GM12865 (cell line): Measurements from ENCODE around the gene DCAF5.
"Not testable (repeated sequence)": the region's sequence is repeated elsewhere in the genome, so short reads cannot be mapped to it uniquely, and the experiment has no call there.

Experiments
- DNase-seq: peaks from one replicate; pipeline ENCODE4 v3.0.0; 2010; ENCODE audit warnings: low read depth
- H3K4me3 ChIP-seq: 2 replicates; pipeline ENCODE4 v1.5.1; 2011; ENCODE audit warnings: mild to moderate bottlenecking, low read depth, low read length, control low read depth
- CTCF ChIP-seq: IDR thresholded peaks from 2 replicates; pipeline ENCODE4 v1.5.1; 2011; ENCODE audit warnings: low read length, control low read depth, low read depth, inconsistent platforms; ENCODE audit not compliant: insufficient read depth; ENCODE audit errors: missing control alignments

The DCAF5 gene

GRCh38 chr14:69081271-69081670 lies 71.6 kb downstream of the DCAF5 start:
- no peak for TF ChIP-seq CTCF
- DNase-seq = no peak
- no peak overlapping the region for H3K4me3 ChIP-seq

DNA sequence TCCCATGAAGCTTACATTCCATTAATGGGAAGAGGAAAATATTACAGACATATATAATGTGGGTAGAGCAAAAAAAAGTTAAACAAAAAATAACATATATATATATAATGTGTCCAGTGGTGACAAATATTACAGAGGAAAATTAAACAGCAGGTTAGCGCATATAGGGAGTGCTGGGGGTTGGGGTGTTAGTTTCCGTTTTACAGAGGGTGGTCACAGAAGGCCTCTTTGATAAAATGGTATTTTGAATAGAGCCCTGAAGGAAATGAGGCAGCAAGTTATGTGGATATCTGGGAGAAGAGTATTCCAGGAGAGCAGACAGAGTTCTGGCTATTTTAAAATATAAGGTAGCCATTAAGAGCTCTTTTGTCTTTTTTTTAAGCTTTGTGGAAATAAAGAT lies 73.2 kb downstream of the DCAF5 start:
- H3K4me3 ChIP-seq = no peak overlapping the region
- no peak for DNase-seq
- TF ChIP-seq CTCF = no peak

- DNase-seq = no peak
- no peak overlapping the region for H3K4me3 ChIP-seq
- TF ChIP-seq CTCF = no peak
Observed at GRCh38 chr14:69079188-69079742, 73.7 kb downstream of the DCAF5 start.

DNA sequence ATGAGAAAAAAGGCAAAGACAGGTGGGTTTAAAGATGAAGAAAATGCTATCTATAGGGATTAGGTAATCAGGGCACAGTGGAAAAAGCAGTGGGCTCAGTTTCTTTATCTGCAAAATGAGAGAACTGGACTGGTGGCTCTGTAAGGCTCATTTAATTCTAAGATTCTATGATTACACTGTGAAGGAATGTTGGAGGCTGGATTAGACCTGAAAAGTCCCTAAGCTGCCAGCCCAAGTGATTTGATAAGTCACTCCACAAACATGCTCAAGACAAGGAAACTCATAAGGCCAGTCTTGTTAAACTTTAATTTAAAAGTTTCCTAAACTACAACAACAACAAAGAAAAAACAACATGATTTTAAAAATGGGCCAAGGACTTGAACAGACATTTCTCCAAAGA lies 75.1 kb downstream of the DCAF5 start:
- TF ChIP-seq CTCF = no peak
- DNase-seq = no peak
- H3K4me3 ChIP-seq = no peak overlapping the region

DNA sequence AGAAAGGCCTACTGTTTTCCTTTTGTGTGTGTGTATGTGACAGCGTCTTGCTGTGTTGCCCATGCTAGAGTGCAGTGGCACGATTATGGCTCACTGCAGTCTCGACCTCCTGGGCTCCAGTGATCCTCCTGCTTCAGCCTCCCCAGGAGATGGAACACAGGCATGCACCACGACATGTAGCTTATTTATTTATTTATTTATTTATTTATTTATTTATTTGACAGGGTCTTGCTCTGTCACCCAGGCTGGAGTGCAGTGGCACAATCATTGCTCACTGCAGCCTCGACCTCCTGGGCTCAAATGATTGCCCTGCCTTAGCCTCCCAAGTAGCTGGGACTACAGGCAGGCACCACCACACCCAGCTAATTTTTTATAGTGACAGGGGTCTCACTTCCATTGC lies 75.7 kb downstream of the DCAF5 start:
- H3K4me3 ChIP-seq, DNase-seq: not testable (repeated sequence)

GRCh38 chr14:69076341-69076740 lies 76.6 kb downstream of the DCAF5 start:
- no peak for TF ChIP-seq CTCF
- H3K4me3 ChIP-seq = no peak overlapping the region
- no peak for DNase-seq

DNA sequence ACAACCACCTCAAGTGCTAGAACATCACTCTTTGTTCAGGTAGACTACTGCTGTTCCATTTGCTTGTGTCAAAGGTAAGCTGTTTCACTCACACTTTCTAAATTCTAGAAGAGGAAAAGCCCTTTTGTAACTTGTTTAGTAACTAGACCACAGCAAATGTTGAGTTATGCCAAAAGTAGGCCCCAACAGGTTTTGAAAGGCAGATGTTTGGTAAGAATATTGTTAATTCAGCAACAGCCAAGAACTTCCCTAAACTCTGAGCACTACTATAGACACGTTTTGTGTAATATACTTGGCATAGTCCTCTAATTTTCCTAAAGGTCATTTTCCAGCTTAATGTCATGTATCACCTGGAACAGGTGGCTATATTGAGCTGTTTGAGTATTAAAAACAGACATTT lies 79.0 kb downstream of the DCAF5 start:
- DNase-seq = no peak
- TF ChIP-seq CTCF = no peak
- H3K4me3 ChIP-seq = no peak overlapping the region
